ENCODE data around the gene DPP10.

- TF ChIP-seq GABPA (IDR thresholded peaks at IDR 0.05; ENCODE audit: low read depth): no peak
- TF ChIP-seq SP1 (IDR thresholded peaks at IDR 0.05; ENCODE audit: low read depth, low read length): no peak
- TF ChIP-seq MYC (IDR thresholded peaks at IDR 0.05; ENCODE audit: insufficient read depth, insufficient read length, insufficient replicate concordance, low read length, severe bottlenecking): no peak
- TF ChIP-seq BCLAF1 (IDR thresholded peaks at IDR 0.05): no peak
- TF ChIP-seq EGR1 (IDR thresholded peaks at IDR 0.05; ENCODE audit: borderline replicate concordance in 1 of 2, low read depth in 2 of 2, low read length in 2 of 2): no peak
- no peak for TF ChIP-seq POLR2A (IDR thresholded peaks at IDR 0.05; ENCODE audit: low read depth, low read length)
- no peak for TF ChIP-seq ZBTB11 (CRISPR knock-in tag; IDR thresholded peaks at IDR 0.05)
- TF ChIP-seq SRF (IDR thresholded peaks at IDR 0.05; ENCODE audit: low read depth in 2 of 2, low read length in 2 of 2): no peak
- TF ChIP-seq CTCF (IDR thresholded peaks at IDR 0.05 in 2 of 3, conservative IDR thresholded peaks at IDR 0.05 in 1 of 3; ENCODE audit: control insufficient read depth in 2 of 3, extremely low read depth in 1 of 3, insufficient read depth in 1 of 3, low read depth in 3 of 3, low read length in 3 of 3): no peak
These were observed 486.8 kb downstream of the DPP10 start for GRCh38 chr2:114929225-114929624.

All from GM12878 (cell line).